ENCODE measurements around the gene PGC. TPM values are rescaled to one million over a fixed set of nuclear protein-coding genes. Genes with fewer than 3 reads are reported as not detected.

Gene PGC
- not detected in 2 replicates for total RNA-seq (2014; rRNA removed; shearing (Covaris generic))
- polyA plus RNA-seq (2015; cell fraction: cytosol; rRNA removed) = 0.13 TPM in 1 of 2 replicates, not detected in the other
- not detected in 2 replicates for polyA plus RNA-seq (2015; cell fraction: nucleus; rRNA removed)

DNA sequence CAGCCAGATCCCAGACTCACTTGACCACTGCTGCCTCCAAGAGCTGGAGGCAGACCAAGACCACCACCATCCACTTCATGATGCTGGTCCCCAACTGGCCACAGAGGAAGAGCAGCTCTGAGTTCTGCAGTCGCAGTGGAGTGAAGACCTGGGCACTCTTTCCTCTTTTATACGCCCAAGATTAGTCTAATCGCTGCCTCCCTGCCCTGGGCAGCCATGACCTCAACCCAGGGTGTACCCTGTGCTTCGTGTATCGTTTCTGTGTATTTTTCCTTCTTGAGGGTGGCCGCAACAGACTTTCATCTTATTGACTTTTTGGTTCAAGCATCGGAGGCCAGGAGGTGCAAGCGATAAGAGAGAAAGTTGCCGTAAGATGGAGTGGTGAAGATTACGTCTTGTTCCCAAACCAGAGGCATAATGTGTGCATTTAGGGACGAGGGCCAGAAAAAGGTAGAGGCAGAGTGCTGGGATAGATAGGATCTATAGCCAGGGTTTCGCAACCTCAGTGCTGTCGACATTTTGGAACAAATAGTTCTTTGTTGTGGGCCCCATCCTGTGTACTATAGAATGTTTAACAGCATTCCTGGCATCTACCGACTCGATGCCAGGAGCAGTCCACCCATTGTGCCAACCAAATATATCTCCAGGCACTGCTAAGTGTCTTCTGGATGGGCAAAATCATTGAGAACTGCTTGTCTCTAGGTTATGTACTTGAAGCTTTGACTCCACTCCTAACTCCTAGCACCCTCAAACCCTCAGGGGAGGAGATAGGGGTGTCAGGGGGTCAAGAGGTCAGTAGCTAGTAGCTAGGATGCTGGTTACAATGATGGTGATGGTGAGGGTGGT lies at the start of gene PGC:
TSS of gene PGC (minus strand) at position 142 of the 846 bp plus-strand sequence. CDS start at position 79, 63 bp downstream.
- peak; percentile 80 for DNase-seq (ENCODE audit: low read depth, low spot score)
- in situ Hi-C loops (cut with HindIII; ENCODE audit: low pct_unique_long_range_greater_than_20kb, low sequenced_read_pairs) = no loop called here

DNA sequence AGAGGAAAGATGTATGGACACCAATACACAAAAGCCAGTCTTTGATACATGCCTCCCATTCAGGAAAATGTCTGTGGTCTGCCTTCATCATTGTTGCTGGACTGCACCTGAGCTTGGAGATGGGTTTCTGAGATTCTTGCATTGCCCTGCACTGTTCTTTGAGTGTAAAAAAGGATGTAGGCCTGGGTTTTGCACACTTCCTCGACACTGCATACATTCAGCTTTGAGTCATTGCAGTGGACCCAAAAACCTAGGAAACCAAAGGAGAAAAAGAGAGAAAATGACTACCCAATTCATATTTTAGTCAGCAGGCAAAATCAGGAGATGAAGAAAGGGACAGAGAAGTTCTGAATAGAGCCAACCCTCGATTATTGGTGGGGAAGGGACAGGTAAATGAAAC lies 49.3 kb upstream of the PGC start:
- no peak for DNase-seq (ENCODE audit: low read depth, low spot score)
- in situ Hi-C loops (cut with HindIII; ENCODE audit: low pct_unique_long_range_greater_than_20kb, low sequenced_read_pairs) = no loop called here

DNA sequence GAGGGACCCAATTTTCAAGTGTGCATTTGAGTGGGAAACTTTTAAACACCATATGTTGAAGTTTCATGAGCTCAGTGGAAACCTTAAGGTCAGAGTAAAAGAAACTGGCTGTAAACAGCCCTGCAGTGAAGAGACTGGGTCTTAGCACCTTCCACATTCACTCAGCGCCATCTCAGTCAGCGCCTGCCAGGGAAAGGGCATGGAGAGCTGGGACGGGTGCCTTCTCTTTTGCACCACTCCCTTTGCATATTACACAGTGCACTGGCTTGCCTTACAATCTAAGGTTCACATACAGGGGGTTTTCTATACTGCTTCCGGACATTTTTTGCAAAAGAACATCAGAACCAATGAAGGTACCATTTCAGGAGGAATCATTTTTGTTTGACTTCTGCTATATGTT lies 44.8 kb upstream of the PGC start:
- in situ Hi-C loops (cut with HindIII; ENCODE audit: low pct_unique_long_range_greater_than_20kb, low sequenced_read_pairs) = no loop called here
- DNase-seq (ENCODE audit: low read depth, low spot score) = no peak

DNA sequence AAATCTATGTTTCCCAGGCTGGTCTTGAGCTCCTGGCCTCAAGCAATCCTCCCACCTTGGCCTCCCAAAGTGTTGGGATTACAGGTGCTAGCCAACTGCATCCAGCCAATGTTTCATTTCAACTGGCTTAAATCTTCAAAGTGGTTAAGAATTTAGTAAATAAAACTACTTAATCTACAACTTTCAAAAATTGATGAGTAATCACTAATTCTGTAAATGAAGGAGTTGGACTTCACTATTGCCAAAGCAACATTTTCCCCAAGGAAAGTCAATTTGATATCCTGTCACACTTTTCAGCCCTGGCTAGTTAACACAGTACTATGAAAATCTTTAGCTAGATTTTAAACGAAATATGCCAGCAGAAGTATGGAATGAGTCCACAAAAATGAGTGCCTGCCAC lies 44.1 kb upstream of the PGC start:
- in situ Hi-C loops (cut with HindIII; ENCODE audit: low pct_unique_long_range_greater_than_20kb, low sequenced_read_pairs) = no loop called here
- DNase-seq (ENCODE audit: low read depth, low spot score) = no peak

DNA sequence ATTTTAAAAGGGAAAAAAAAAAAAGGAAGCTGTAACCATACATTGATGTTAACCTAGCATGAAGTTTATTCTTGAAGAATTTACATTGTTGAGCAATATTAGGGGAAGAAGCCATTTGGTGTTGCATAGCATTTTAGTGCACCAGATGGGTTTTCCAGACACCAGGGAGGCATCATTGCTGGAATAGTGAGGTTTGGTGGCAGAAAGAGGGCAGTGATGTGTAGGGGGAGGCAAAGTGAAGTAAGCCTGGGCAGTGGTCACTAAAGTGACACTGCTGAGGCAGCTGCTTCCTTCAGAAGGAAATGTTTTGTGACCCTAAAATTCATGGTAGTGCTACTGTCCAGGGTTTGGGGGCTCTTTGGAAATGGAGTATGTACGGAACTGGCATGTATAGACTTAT lies 42.8 kb upstream of the PGC start:
- no peak for DNase-seq (ENCODE audit: low read depth, low spot score)
- in situ Hi-C loops (cut with HindIII; ENCODE audit: low pct_unique_long_range_greater_than_20kb, low sequenced_read_pairs) = no loop called here

DNA sequence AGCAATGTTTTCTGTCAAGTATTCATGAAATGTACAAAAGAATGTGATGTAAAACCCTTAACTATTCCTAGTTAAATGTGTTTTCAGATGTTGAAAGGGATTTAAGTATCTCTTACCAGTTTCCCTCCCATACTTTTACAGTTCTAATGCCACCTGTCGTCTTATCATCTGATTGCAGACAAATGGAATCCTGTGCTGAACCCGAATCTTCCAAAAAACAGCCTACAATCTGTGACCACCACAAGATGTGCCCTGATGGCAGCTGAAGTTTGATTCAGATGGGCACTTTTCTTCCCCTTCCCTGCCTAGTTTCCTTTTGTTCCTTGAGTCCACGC lies 42.2 kb upstream of the PGC start:
- DNase-seq (ENCODE audit: low read depth, low spot score) = no peak
- in situ Hi-C loops (cut with HindIII; ENCODE audit: low pct_unique_long_range_greater_than_20kb, low sequenced_read_pairs) = no loop called here

DNA sequence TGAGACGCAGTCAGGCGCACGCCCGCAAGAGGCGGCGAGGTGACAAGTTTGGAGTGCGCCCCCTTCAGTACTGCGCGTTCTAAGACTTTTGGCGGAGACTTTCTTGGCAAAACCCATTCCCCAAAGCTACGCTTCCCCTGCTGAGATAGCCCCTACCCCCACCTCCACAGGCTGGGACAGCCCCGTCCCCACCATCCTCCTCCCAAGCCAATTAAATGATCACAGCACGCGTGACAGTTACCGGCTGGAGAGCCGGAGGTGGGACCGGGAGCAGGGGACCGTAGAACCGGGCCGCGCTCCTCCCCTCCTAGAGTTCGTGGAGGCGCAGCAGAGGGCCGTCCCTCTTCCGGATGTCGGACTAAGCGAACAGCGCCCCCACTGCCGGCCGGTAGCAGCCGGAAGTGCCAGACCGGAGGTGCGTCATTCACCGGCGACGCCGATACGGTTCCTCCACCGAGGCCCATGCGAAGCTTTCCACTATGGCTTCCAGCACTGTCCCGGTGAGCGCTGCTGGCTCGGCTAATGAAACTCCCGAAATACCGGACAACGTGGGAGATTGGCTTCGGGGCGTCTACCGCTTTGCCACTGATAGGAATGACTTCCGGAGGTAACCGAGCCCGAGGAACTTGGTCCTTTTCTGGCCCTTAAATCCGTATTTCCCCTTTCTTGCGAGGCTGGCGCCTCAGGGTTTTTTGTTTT lies 40.2 kb upstream of the PGC start, which contains the start of gene TOMM6:
TSS of gene TOMM6 (plus strand) at position 476 of the 699 bp plus-strand sequence. CDS start at position 480, 4 bp downstream.
- in situ Hi-C loops (cut with HindIII; ENCODE audit: low pct_unique_long_range_greater_than_20kb, low sequenced_read_pairs) = no loop called here
- peak; percentile 92 for DNase-seq (ENCODE audit: low read depth, low spot score)

DNA sequence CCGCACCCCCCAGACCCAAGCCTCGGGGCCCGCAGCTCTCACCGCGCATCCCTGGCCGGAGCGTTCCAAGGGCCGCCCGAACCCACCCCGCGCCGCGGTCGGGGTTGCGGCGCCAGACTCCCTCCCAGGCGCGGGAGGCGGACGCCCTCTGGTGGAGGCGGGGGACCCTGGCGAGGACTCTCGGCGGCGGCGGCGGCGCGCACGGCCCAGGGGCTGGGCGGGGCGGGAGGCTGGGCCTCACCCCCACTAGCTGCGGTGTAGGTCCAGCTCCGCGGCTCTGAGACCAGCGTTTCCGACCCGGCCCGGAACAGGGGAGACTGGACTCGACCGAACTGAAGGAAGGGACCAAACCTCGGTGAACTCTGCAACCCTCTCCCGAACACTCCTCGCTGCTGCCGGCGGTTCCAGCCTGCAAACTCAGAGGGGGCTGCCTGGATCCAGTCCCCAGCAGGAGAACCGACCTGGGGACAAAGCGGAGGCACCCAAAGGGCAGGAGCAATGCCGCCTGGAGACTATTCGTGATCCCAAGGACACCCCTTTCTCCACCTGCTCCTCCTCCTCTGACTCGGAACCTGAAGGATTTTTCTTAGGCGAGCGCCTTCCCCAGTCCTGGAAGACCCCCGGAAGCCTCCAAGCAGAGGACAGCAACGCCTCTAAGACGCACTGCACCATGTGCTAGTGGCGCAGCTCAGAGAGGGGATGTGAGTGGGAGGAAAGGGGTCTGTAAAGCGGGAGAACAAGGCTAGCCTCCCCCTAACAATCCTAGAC lies 39.4 kb upstream of the PGC start:
- in situ Hi-C loops (cut with HindIII; ENCODE audit: low pct_unique_long_range_greater_than_20kb, low sequenced_read_pairs) = no loop called here
- DNase-seq (ENCODE audit: low read depth, low spot score) = peak; percentile 74

DNA sequence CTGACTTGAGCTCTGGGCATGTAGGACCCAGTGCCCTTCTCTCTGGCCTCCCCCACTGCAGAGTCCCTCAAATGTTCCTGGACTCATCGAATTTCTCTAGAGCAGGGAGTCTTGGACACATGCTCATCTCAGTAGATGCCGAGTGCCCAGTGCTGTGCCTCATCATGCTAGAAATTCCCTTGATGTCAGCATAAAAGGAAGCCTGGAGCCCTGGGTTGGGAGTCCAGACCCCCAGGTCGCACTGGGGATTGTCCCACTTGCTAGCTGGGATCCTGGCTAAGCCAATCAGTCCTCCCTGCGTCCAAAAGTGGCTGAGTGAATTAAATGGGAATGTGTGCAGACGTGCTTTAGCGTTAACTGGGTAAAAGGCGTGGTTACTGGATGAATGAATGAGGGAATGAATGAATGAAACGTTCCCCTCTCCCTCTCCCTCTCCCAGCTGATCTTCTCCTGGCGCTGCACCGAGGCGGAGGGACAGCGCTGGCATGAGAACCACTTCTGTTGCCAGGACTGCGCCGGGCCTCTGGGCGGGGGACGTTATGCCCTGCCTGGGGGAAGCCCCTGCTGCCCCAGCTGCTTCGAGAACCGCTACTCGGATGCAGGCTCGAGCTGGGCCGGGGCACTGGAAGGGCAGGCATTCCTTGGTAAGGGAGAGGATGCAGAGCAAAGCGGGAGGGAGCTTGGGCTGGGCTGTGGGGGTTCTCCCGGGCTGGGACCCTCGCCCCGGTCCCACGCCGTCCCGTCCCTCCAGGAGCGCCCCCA lies 38.7 kb upstream of the PGC start:
- in situ Hi-C loops (cut with HindIII; ENCODE audit: low pct_unique_long_range_greater_than_20kb, low sequenced_read_pairs) = no loop called here
- no peak for DNase-seq (ENCODE audit: low read depth, low spot score)

DNA sequence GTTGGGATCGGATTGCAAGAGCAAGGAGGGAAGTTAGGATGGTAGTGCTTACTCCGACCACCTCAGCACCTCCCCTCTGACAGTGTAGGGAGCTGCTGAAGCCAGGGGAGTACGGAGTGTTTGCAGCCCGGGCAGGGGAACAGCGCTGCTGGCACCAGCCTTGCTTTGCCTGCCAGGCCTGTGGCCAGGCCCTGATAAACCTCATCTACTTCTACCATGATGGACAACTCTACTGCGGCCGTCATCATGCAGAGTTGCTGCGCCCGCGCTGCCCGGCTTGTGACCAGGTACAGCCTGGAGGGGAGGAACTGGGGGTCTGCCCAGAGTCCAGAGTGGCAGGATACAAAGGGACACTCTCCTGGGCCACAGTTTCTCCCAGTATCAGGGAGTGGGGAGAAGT lies 38.1 kb upstream of the PGC start:
- no peak for DNase-seq (ENCODE audit: low read depth, low spot score)
- in situ Hi-C loops (cut with HindIII; ENCODE audit: low pct_unique_long_range_greater_than_20kb, low sequenced_read_pairs) = no loop called here

DNA sequence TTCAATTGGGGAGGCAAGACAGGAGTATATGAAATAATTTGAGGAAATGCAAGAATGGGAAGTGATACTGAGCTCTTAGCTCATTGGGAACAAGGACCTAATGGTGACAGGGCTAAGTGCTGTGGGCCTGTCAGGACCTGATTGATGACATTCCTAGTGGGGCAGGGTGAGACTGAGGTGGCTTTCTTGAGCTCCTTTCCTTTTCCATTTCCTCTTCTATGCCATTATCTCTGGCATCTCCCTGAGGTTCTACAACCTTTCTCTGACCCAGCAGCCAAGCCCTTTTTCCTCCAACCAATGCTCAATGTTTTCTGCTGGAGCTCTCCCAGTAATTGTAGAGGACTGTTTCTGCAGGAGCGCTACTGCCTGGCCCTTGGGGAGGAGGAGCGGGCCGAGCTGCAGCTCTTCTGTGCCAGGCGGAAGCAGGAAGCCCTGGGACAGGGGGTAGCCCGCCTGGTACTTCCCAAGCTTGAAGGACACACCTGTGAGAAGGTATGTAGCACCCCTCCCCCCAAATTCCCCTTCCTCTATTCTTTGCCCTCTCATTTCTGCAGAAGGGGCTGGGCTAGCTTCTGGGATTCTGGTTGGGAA lies 37.5 kb upstream of the PGC start:
- in situ Hi-C loops (cut with HindIII; ENCODE audit: low pct_unique_long_range_greater_than_20kb, low sequenced_read_pairs) = no loop called here

DNA sequence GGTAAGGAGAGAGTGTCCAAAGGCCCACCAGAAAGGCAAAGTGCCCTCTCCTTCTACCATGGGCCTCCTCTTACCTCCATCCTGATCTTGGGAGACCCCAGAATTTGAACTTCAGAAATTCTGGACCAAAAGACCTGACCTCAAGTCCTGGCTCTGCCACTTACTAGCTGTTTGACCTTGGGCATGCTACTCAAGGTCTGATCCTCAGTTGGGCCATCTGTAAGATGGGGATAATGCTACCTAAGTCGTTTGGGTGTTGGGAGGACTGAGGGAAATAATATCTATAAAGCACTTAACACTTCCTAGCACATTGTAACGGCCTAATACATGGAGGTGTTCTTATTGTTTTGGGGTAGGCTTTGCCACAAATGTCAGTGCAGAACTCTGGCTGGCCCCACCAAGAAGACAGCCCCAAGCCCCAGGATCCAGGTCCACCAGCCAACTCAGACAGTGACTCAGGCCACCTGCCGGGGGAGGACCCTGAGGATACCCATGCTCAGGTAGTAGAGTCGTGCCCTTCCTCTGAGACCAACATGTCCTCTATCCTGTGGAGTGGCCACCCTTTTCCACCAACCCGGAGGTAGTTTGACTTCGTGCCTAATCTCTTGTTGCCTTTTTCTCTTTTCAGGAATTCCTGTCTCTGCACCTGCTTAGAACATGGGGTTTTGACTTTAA lies 36.0 kb upstream of the PGC start:
- in situ Hi-C loops (cut with HindIII; ENCODE audit: low pct_unique_long_range_greater_than_20kb, low sequenced_read_pairs) = no loop called here
- no peak for DNase-seq (ENCODE audit: low read depth, low spot score)

More for the DNA sequence above, 37.5 kb upstream of the PGC start:
- no peak for DNase-seq (ENCODE audit: low read depth, low spot score)

DNA sequence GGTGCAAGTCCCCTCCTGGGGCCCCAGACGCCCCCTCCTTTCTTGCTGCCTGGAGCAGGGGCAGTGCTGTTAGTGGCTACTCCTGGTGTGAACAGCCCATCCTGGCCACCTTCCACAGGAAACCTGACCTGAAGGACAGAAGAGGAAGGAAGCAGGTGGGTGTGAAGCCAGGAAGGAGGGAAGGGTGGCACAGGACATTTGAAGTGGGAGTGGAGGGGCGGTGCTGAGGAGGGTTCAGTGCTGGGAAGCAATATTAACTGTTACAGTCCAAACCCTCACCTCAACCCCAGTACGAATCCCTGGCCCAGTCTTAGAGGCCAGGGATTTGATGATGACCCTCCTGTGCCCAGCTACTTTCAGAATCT lies 34.2 kb upstream of the PGC start:
- in situ Hi-C loops (cut with HindIII; ENCODE audit: low pct_unique_long_range_greater_than_20kb, low sequenced_read_pairs) = no loop called here
- no peak for DNase-seq (ENCODE audit: low read depth, low spot score)

DNA sequence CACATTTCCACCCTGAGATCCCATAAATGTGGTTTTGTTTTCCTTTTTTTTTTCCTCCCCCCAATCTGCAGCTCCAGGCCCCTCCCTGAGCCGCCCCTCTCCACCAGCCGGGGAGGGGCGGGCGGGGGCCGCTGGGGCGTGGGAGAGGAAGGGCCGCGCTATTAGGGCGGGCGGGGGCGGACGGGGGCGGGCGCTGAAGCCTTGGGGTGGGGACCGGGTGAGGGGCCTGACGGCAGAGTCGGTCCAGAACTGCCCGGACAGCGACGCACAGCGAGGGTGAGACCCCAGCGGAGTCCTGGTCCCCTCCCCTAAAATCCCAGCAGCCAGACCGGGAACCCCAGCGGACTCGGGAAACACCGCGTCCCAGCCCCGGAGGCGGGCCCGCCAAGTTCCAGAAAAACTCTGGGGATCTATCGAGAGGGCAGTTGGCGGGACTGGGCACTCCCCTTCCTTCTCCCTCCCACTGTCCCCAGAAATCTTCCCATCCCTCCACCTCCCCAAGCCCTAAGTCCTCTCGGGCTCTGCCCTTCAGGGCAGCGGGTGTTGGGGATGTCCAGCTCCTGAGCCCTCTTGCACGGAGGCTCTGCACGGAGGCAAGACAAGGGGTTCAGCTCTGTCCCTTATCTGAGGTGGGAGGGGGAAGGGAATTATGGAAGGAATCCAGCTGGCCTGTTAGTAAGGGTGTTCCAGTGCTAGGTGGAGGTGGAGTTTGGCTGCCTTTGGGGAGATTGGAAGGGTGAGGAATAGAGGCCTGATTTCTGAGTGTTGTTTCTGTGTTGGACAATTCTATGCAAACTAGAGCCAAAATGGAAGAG lies 33.6 kb upstream of the PGC start, which contains the start of gene PRICKLE4:
TSS of gene PRICKLE4 (plus strand) at position 232 of the 815 bp plus-strand sequence. CDS start 2,692 bp downstream, outside the sequence.
- in situ Hi-C loops (cut with HindIII; ENCODE audit: low pct_unique_long_range_greater_than_20kb, low sequenced_read_pairs) = no loop called here
- no peak for DNase-seq (ENCODE audit: low read depth, low spot score)

DNA sequence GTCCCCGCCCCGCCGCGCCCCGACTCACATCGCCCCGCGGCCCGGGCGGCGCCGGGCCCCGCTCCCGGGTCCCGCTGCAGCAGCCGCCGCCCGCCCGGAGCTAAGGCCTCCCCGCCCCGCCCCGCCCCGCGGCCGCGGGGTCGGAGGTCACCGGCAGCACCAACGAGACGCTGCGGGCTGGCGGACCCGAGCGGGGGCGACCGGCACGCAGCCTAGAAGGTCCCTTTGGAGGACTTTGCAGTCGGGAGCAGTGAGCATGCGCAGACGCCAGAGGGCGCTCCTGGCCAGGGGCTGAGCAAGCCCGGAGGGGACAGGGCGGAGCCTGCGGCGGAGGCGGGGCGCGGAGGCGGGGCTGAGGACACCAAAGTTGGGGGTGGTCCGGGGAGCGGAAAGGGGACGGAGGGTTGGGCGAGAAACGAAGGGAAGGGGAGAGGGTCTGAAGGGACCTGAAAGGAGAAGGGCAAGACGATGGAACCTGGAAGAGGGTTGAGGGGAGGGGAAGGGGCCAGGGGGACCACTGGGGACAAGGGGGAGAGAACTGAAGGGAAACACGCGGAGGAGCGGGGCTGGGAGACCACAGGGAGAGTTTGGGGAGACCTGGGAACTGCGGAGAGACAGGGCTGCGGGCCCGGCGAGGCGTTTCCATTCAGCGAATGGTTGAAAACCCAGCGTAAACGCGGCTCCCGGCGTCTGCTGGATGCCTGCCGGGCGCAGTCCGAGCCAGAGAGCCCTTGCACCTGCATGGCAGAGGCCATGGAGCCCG lies 32.8 kb upstream of the PGC start, which contains the start of gene FRS3:
TSS of gene FRS3 (minus strand) at position 113 of the 763 bp plus-strand sequence. CDS start 2,913 bp downstream, outside the sequence.
- in situ Hi-C loops (cut with HindIII; ENCODE audit: low pct_unique_long_range_greater_than_20kb, low sequenced_read_pairs) = no loop called here
- DNase-seq (ENCODE audit: low read depth, low spot score) = peak; percentile 92

Measured in SK-MEL-5 (cell line).